GM12878 (cell line): ENCODE results near the gene RBM41. TPM values are rescaled to one million over a fixed set of nuclear protein-coding genes. Genes with fewer than 3 reads are reported as not detected.

ENCODE experiments used
- ATAC-seq: fragments of 200-7000 bp; cut with Tn5 transposase; 3 replicates; pipeline ENCODE4 v1.9.1; 2020; ENCODE audit warnings: mild to moderate bottlenecking, moderate library complexity
- BruUV-seq: library from RNA; stranded (reverse); fragments of 400-500 nt; replicated peaks from 2 replicates; lab custom pipeline; 2021; lab: Mats Ljungman, UMichigan
- CTCF ChIA-PET: fragments of 300-600 bp; sonication (Branson Sonifier 250); formaldehyde crosslinking; extraction: SDS; loops from one replicate; lab custom pipeline; 2021; ENCODE audit warnings: inconsistent platforms; lab: Yijun Ruan, JAX
- POLR2A ChIA-PET: fragments of 350-600 bp; formaldehyde crosslinking; extraction: SDS; loops from one replicate; lab custom pipeline; 2021; ENCODE audit warnings: inconsistent platforms; lab: Charles Lee
- RAD21 ChIA-PET: fragments of 300-600 bp; sonication (Branson Sonifier 250); formaldehyde crosslinking; loops from one replicate; lab custom pipeline; 2023; ENCODE audit warnings: antibody characterized with exemption; ENCODE audit not compliant: unreplicated experiment; lab: Charles Lee
- SMC1A ChIA-PET: fragments of 300-600 bp; sonication (Branson Sonifier 250); formaldehyde crosslinking; loops from one replicate; lab custom pipeline; 2023; ENCODE audit not compliant: unreplicated experiment, uncharacterized antibody; lab: Charles Lee
- DNase-seq: peaks from one replicate; pipeline ENCODE4 v3.0.0-alpha.2; 2011; ENCODE audit warnings: low read depth, low spot score
- FAIRE-seq: peaks from 3 replicates; lab custom pipeline; 2011; peaks lifted over from hg19 to GRCh38; lab: Jason Lieb, UNC
- H2AFZ ChIP-seq: 2 replicates; pipeline ENCODE4 v1.6.0; 2011; ENCODE audit warnings: low read depth, low read length, control low read depth; ENCODE audit not compliant: control insufficient read depth
- H3K27ac ChIP-seq: 2 replicates; pipeline ENCODE4 v1.5.1; 2011; ENCODE audit warnings: control low read depth; ENCODE audit not compliant: control insufficient read depth, insufficient read depth
- H3K27me3 ChIP-seq, 2 experiments: replicated peaks in 1 of 2; 2 replicates each; pipeline versions ENCODE4 v1.6.0 to v1.6.1; 2011; ENCODE audit warnings: low read length in 1 of 2; ENCODE audit not compliant: control insufficient read depth in 2 of 2, insufficient read depth in 2 of 2
- H3K36me3 ChIP-seq, 2 experiments: 2 replicates each; pipeline ENCODE4 v1.5.1; 2011; ENCODE audit warnings: low read length in 1 of 2; ENCODE audit not compliant: control insufficient read depth in 2 of 2, insufficient read depth in 2 of 2
- H3K4me1 ChIP-seq: 2 replicates; pipeline ENCODE4 v1.6.1; 2011; ENCODE audit warnings: mild to moderate bottlenecking, low read length, moderate library complexity, mixed read lengths; ENCODE audit not compliant: control insufficient read depth, insufficient read depth
- H3K4me2 ChIP-seq: 2 replicates; pipeline ENCODE4 v1.6.0; 2011; ENCODE audit warnings: control low read depth; ENCODE audit not compliant: control insufficient read depth, insufficient read depth
- H3K4me3 ChIP-seq: fragments of 200-600 bp; sonication (generic); 2 replicates; pipeline ENCODE4 v1.5.1; 2016
- H3K79me2 ChIP-seq: 2 replicates; pipeline ENCODE4 v1.6.0; 2011; ENCODE audit warnings: low read length; ENCODE audit not compliant: control insufficient read depth, insufficient read depth
- H3K9ac ChIP-seq: 2 replicates; pipeline ENCODE4 v1.8.0; 2011; ENCODE audit warnings: low read length, control low read depth, mixed read lengths; ENCODE audit not compliant: control insufficient read depth, insufficient read depth
- H3K9me3 ChIP-seq: replicated peaks from 3 replicates; pipeline ENCODE4 v1.5.1; 2011; ENCODE audit warnings: mild to moderate bottlenecking, low read length; ENCODE audit not compliant: control insufficient read depth, insufficient read depth
- H4K20me1 ChIP-seq: 2 replicates; pipeline ENCODE4 v1.6.0; 2011; ENCODE audit not compliant: control insufficient read depth, insufficient read depth
- BCL11A ChIP-seq: IDR thresholded peaks from 2 replicates; pipeline ENCODE4 v1.6.1; 2011; ENCODE audit warnings: low read depth, low read length
- CREB1 ChIP-seq: IDR thresholded peaks from 2 replicates; pipeline ENCODE4 v1.6.1; 2012; ENCODE audit warnings: low read depth, mild to moderate bottlenecking, inconsistent platforms
- CREM ChIP-seq: IDR thresholded peaks from 2 replicates; pipeline ENCODE4 v1.6.1; 2014; ENCODE audit warnings: antibody characterized with exemption, low read depth
- IKZF1 ChIP-seq: fragments of 450-650 bp; conservative IDR thresholded peaks from 2 replicates; pipeline ENCODE4 v1.6.1; 2017; ENCODE audit warnings: antibody characterized with exemption, mild to moderate bottlenecking
- KLF5 ChIP-seq: fragments of 450-650 bp; IDR thresholded peaks from 2 replicates; pipeline ENCODE4 v1.6.1; 2014; ENCODE audit warnings: mild to moderate bottlenecking; ENCODE audit not compliant: partially characterized antibody
- MXI1 ChIP-seq: fragments of 150-350 bp; IDR thresholded peaks from 2 replicates; pipeline ENCODE4 v1.6.1; 2011; ENCODE audit warnings: low read depth, mild to moderate bottlenecking, inconsistent platforms, low read length, improper control_type of control experiment
- SPI1 ChIP-seq: IDR thresholded peaks from 2 replicates; pipeline ENCODE4 v1.6.1; 2011; ENCODE audit warnings: low read depth, mild to moderate bottlenecking, low read length, moderate library complexity, borderline replicate concordance; ENCODE audit not compliant: insufficient read depth
- STAT3 ChIP-seq: IDR thresholded peaks from 2 replicates; pipeline ENCODE4 v1.6.1; 2011; ENCODE audit warnings: low read depth, low read length, improper control_type of control experiment
- YY1 ChIP-seq: IDR thresholded peaks from 2 replicates; pipeline ENCODE4 v1.6.1; 2011; ENCODE audit warnings: low read depth, mild to moderate bottlenecking, low read length
- ZSCAN29 ChIP-seq: fragments of 450-650 bp; IDR thresholded peaks from 2 replicates; pipeline ENCODE4 v1.6.1; 2017; ENCODE audit warnings: mild to moderate bottlenecking, moderate library complexity
- WGBS: methylation state at CpG from one replicate; pipeline ENCODE4 v1.1.6; 2016; ENCODE audit warnings: low lambda C conversion rate; ENCODE audit not compliant: insufficient replicate concordance, insufficient coverage; ENCODE audit errors: missing lambda C conversion rate; 5-methylcytosine and 5-hydroxymethylcytosine counted together
- in situ Hi-C: fragments of 300-500 bp; cut with MboI; formaldehyde crosslinking; loops from 9 replicates; pipeline ENCODE4 v1.14.3; 2018; ENCODE audit warnings: mixed read lengths
- intact Hi-C: fragments of 100-400 bp; cut with micrococcal nuclease; formaldehyde crosslinking; loops from one replicate; pipeline ENCODE4 v1.14.2; 2022; ENCODE audit not compliant: unreplicated experiment
- polyA plus RNA-seq, 11 experiments: library from polyadenylated mRNA; depleted of rRNA in 4 of 11; unstranded in 6 of 11; stranded (reverse) in 5 of 11; fragments of >200 nt; fragmentation: Nextera tagmentation in 4 of 11; fragmentation: Illumina TruSeq in 1 of 11; extraction: Ambion mirVana in 4 of 11; extraction: Trizol in 1 of 11; gene quantifications; 1 replicate in 1 of 11; 2 replicates in 10 of 11; pipeline versions ENCODE4 v1.2.1 to v1.2.3, GENCODE V29; 2011 to 2016; ENCODE audit warnings: inconsistent platforms in 2 of 11, missing spikeins in 2 of 11, low read depth in 1 of 11
- total RNA-seq, 4 experiments: library from RNA; depleted of rRNA in 3 of 4; stranded (reverse); fragments of >200 nt in 3 of 4; fragmentation: Illumina TruSeq in 1 of 4; extraction: Trizol in 1 of 4; gene quantifications; 2 replicates each; pipeline versions ENCODE4 v1.2.1 to v1.2.3, GENCODE V29; 2013 to 2021
- TF ChIP-seq, protein P1 (sequence below): fragments of 450-650 bp; formaldehyde crosslinking; IDR thresholded peaks from 2 replicates; pipeline ENCODE4 v1.5.0; 2022; ENCODE audit warnings: mild to moderate bottlenecking, missing genetic modification characterization

RBM41 gene
- total and polyA plus RNA-seq, 10 of the 15 experiments (the other 5 are each of a cell fraction or from before 2014, with no cell fraction given): 7.7 to 19.1 (median 13.7) TPM

DNA sequence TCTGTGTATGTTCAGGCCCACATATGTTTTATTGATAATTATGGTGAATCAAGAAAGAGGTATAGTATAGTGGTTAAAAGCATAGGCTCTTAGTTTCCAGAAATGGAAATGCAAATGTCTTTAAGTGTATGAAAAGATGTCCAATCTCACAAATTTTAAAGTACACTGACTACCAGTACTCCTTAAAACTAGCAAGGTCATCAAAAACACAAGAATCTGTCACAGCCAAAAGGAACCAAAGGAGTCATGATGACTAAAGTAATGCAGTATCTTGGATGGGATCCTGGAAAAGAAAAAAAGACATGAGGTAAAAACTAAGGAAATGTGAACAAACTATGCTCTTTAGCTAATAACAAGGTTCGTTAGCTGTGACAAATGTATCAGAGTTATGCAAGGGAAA, 661 bp upstream of the RBM41 start (continued):
- TF ChIP-seq IKZF1: no peak
- no peak for TF ChIP-seq KLF5
- TF ChIP-seq CREB1: no peak
- TF ChIP-seq ZSCAN29: no peak
- TF ChIP-seq, protein P1, sequence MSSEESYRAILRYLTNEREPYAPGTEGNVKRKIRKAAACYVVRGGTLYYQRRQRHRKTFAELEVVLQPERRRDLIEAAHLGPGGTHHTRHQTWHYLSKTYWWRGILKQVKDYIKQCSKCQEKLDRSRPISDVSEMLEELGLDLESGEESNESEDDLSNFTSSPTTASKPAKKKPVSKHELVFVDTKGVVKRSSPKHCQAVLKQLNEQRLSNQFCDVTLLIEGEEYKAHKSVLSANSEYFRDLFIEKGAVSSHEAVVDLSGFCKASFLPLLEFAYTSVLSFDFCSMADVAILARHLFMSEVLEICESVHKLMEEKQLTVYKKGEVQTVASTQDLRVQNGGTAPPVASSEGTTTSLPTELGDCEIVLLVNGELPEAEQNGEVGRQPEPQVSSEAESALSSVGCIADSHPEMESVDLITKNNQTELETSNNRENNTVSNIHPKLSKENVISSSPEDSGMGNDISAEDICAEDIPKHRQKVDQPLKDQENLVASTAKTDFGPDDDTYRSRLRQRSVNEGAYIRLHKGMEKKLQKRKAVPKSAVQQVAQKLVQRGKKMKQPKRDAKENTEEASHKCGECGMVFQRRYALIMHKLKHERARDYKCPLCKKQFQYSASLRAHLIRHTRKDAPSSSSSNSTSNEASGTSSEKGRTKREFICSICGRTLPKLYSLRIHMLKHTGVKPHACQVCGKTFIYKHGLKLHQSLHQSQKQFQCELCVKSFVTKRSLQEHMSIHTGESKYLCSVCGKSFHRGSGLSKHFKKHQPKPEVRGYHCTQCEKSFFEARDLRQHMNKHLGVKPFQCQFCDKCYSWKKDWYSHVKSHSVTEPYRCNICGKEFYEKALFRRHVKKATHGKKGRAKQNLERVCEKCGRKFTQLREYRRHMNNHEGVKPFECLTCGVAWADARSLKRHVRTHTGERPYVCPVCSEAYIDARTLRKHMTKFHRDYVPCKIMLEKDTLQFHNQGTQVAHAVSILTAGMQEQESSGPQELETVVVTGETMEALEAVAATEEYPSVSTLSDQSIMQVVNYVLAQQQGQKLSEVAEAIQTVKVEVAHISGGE: no peak
- TF ChIP-seq STAT3: no peak
- no peak for TF ChIP-seq MXI1

DNA sequence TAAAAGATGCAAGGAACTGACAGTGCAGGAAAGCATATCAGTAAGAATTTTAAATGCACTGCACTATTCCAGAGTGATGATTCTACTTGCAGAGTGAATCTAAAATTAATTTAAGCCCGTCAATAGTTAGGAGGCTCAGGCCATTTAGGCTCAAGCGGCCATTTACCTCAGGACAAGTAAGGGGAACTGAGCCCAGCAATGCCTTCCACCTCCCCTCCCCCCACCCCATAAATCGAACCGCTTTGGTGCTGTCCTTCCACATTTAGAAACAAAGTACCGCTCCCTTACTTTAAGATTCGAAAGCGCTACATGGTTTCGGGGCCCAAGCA, 665 bp downstream of the RBM41 start:
- Histone ChIP-seq H3K27ac (peak overlapping the region; percentile 83), H3K4me2 (peak overlapping the region; percentile 31; the same call in 1 of the 2 replicates), H3K4me3 (peak overlapping the region; percentile 55), H3K79me2 (peaks cover 10% of the 10 kb centered on the region), H3K27me3 (no peaks in the 10 kb centered on the region), H3K9me3 (no peaks in the 10 kb centered on the region), H4K20me1 (no peaks in the 10 kb centered on the region), H3K36me3 (no peaks in the 10 kb centered on the region), H3K4me1 (no peaks in the 10 kb centered on the region), H3K9ac (peak overlapping the region; percentile 80), H2AFZ (peak overlapping the region; percentile 91)
- in situ Hi-C loops: no loop called here
- ChIA-PET CTCF (interaction anchor here (0.9 kb wide), 1 partner anchor 28 kb away, joined by 3 read pairs; no protein-coding TSS in a partner anchor), SMC1A (no interaction called here), POLR2A (interaction anchor here (1.2 kb wide), 1 partner anchor 12 kb away, joined by 3 read pairs; no protein-coding TSS in a partner anchor), RAD21 (no interaction called here)
- FAIRE-seq (no peak), DNase-seq (no peak), ATAC-seq (peak; percentile 33; the same call in 2 of the 3 replicates)
- TF ChIP-seq YY1: 0 out of 2 replicates have a peak, but pooled peaks have one; percentile 33
- no peak for TF ChIP-seq CREM
- TF ChIP-seq BCL11A: no peak
- TF ChIP-seq SPI1: peak; percentile 43; the same call in 1 of the 2 replicates
- BruUV-seq: no TSS peak
- intact Hi-C loops: loop anchor here (5.0 kb wide), 2 partner anchors 89 to 559 kb away; partner anchors contain the start of genes DNAAF6 and NUP62CL
- WGBS: 17% methylated on average over 8 of the region's 8 CpGs
